Endodermal cell (in vitro differentiated cells): ENCODE results near the gene NPSR1. TPM values are rescaled to one million over a fixed set of nuclear protein-coding genes. Genes with fewer than 3 reads are reported as not detected.

Source experiments
- DNase-seq: peaks from one replicate; pipeline ENCODE4 v3.0.0-alpha.2; 2017
- H3K27ac ChIP-seq: 2 replicates; pipeline ENCODE4 v1.5.1; 2013; ENCODE audit warnings: mild to moderate bottlenecking, low read depth, low read length, moderate library complexity
- H3K27me3 ChIP-seq: 2 replicates; pipeline ENCODE4 v1.6.1; 2013; ENCODE audit warnings: mild to moderate bottlenecking, low read length, moderate library complexity; ENCODE audit not compliant: insufficient read depth, control insufficient read depth, poor library complexity, severe bottlenecking
- H3K36me3 ChIP-seq: 2 replicates; pipeline ENCODE4 v1.7.0; 2013; ENCODE audit warnings: mild to moderate bottlenecking, low read length, moderate library complexity; ENCODE audit not compliant: control insufficient read depth, insufficient read depth
- H3K4me1 ChIP-seq: one replicate; pipeline ENCODE4 v1.7.0; 2013; ENCODE audit warnings: low read length; ENCODE audit not compliant: control insufficient read depth, insufficient read depth
- H3K4me3 ChIP-seq: 2 replicates; pipeline ENCODE4 v1.5.1; 2013; ENCODE audit warnings: mild to moderate bottlenecking, low read length, moderate library complexity
- H3K9ac ChIP-seq: 2 replicates; pipeline ENCODE4 v1.6.1; 2013; ENCODE audit warnings: mild to moderate bottlenecking, low read length, moderate library complexity; ENCODE audit not compliant: poor library complexity, severe bottlenecking; ENCODE audit errors: extremely low read depth
- H3K9me3 ChIP-seq: 2 replicates; pipeline ENCODE4 v1.6.1; 2013; ENCODE audit warnings: mild to moderate bottlenecking, low read length, moderate library complexity; ENCODE audit not compliant: control insufficient read depth
- H3K27ac Mint-ChIP-seq: 2 replicates; pipeline ENCODE4 v1.8.0; 2020; ENCODE audit warnings: mixed read lengths
- H3K27me3 Mint-ChIP-seq: 2 replicates; pipeline ENCODE4 v1.8.0; 2021; ENCODE audit warnings: mild to moderate bottlenecking, mixed read lengths; ENCODE audit not compliant: insufficient read depth
- H3K36me3 Mint-ChIP-seq: 2 replicates; pipeline ENCODE4 v1.8.0; 2020; ENCODE audit warnings: low read depth, mixed read lengths
- H3K4me1 Mint-ChIP-seq: 2 replicates; pipeline ENCODE4 v1.8.0; 2020; ENCODE audit warnings: mixed read lengths
- H3K4me3 Mint-ChIP-seq: 2 replicates; pipeline ENCODE4 v1.8.0; 2020; ENCODE audit warnings: mild to moderate bottlenecking, moderate library complexity, mixed read lengths
- H3K9me3 Mint-ChIP-seq: 2 replicates; pipeline ENCODE4 v1.8.0; 2020; ENCODE audit warnings: mild to moderate bottlenecking, mixed read lengths
- WGBS, 2 experiments: methylation state at CpG; one replicate each; pipeline versions ENCODE4 v1.1.5 to v1.1.7; 2013; ENCODE audit warnings: missing lambda C conversion rate in 2 of 2, mixed read lengths in 1 of 2; ENCODE audit not compliant: insufficient coverage in 1 of 2, insufficient read length in 1 of 2; 5-methylcytosine and 5-hydroxymethylcytosine counted together
- total RNA-seq, 2 donors: library from RNA; stranded (reverse); fragmentation: NEBNext Ultra II Directional in 1 of 2; extraction: Animal tissue kit (Norgen Biotek cat#: 25700) in 1 of 2; gene quantifications; 2 replicates in 1 of 2; 3 replicates in 1 of 2; pipeline ENCODE4 v1.2.1, GENCODE V29; 2021
- TF ChIP-seq, protein P1 (sequence below): fragments of 200-600 bp; sonication (generic); conservative IDR thresholded peaks from 2 replicates; pipeline ENCODE4 v1.5.0; 2021; ENCODE audit warnings: antibody characterized with exemption, mild to moderate bottlenecking

NPSR1 gene
- total RNA-seq, 2 donors from 2014 or later, result not detected

DNA sequence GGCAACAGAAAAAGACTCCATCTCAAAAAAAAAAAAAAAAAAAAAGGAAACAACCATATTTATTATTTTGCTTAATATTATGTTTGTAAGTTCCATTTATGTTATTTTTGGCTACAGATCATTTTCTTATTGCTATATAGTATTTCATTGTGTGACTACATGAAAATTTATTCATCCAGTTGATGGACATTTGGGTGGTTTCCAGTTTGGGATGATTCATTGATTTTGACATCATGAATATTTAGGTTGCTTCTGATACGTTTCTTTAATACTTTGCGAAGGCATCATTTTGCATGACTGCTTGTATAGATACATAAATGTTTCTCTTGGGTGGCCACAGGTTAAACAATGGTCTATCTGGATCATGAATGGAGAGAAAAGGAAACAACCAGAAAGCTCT, 2.0 kb upstream of the NPSR1 start:
- peaks cover 23% of the 10 kb centered on the region for H3K4me1 Mint-ChIP-seq
- no peaks in the 10 kb centered on the region for H3K36me3 Mint-ChIP-seq

DNA sequence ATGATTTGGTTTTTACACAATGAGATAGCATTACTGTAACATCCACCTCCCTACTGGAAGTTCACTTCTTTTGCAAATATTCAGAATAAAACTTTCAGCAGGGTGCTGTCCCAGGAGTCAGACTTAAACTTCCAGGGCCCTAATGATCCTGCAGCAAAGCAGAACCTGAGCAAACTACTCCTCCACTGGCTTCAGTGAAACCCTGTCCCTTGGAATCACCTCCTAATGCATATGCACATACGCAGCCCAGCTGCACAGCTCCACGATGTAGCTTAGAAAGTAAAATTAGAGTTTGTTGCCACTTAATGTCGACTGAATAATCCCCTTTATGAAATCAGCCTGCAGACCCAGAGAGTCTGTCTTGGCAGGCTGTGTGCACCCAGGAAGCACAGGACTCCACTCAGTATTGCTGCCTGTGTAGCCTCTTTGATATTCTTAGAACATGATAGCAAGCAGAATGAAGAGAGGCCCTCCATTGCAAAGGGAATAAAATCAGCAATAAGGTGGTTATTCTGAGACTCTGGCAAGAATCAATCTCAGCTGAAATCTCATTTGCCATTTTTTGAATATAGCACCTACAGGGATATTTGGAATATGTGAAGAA, 1.6 kb downstream of the NPSR1 start:
- no peak overlapping the region for H3K27ac ChIP-seq
- no peaks in the 10 kb centered on the region for H3K27me3 Mint-ChIP-seq
- TF ChIP-seq, protein P1, sequence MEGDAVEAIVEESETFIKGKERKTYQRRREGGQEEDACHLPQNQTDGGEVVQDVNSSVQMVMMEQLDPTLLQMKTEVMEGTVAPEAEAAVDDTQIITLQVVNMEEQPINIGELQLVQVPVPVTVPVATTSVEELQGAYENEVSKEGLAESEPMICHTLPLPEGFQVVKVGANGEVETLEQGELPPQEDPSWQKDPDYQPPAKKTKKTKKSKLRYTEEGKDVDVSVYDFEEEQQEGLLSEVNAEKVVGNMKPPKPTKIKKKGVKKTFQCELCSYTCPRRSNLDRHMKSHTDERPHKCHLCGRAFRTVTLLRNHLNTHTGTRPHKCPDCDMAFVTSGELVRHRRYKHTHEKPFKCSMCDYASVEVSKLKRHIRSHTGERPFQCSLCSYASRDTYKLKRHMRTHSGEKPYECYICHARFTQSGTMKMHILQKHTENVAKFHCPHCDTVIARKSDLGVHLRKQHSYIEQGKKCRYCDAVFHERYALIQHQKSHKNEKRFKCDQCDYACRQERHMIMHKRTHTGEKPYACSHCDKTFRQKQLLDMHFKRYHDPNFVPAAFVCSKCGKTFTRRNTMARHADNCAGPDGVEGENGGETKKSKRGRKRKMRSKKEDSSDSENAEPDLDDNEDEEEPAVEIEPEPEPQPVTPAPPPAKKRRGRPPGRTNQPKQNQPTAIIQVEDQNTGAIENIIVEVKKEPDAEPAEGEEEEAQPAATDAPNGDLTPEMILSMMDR, result no peak
- no peaks in the 10 kb centered on the region for H3K36me3 ChIP-seq
- H3K4me1 Mint-ChIP-seq, result peaks cover 11% of the 10 kb centered on the region
- no peaks in the 10 kb centered on the region for H3K4me1 ChIP-seq
- no peak overlapping the region for H3K9ac ChIP-seq
- no peaks in the 10 kb centered on the region for H3K9me3 ChIP-seq
- no peak overlapping the region for H3K27ac Mint-ChIP-seq
- H3K4me3 ChIP-seq, result no peak overlapping the region
- H3K27me3 ChIP-seq, result no peaks in the 10 kb centered on the region
- WGBS, 2 experiments, result 58% methylated on average over 3 of the region's 3 CpGs; no CpG with 5 or more reads in 1 of the 2 experiments
- no peak overlapping the region for H3K4me3 Mint-ChIP-seq
- H3K36me3 Mint-ChIP-seq, result no peaks in the 10 kb centered on the region
- DNase-seq, result no peak
- H3K9me3 Mint-ChIP-seq, result no peaks in the 10 kb centered on the region

More for the DNA sequence above, 2.0 kb upstream of the NPSR1 start:
- no peak for DNase-seq
- no peak overlapping the region for H3K4me3 Mint-ChIP-seq
- H3K27me3 ChIP-seq, result no peaks in the 10 kb centered on the region
- H3K9me3 ChIP-seq, result no peaks in the 10 kb centered on the region
- H3K9ac ChIP-seq, result no peak overlapping the region
- no peaks in the 10 kb centered on the region for H3K36me3 ChIP-seq
- no peak overlapping the region for H3K27ac ChIP-seq
- H3K9me3 Mint-ChIP-seq, result no peaks in the 10 kb centered on the region
- H3K4me1 ChIP-seq, result no peaks in the 10 kb centered on the region
- 88 to 100% methylated on average over 2 of the region's 2 CpGs for WGBS, 2 experiments
- H3K27ac Mint-ChIP-seq, result no peak overlapping the region
- no peak overlapping the region for H3K4me3 ChIP-seq
- TF ChIP-seq, protein P1, result no peak
- H3K27me3 Mint-ChIP-seq, result no peaks in the 10 kb centered on the region

DNA sequence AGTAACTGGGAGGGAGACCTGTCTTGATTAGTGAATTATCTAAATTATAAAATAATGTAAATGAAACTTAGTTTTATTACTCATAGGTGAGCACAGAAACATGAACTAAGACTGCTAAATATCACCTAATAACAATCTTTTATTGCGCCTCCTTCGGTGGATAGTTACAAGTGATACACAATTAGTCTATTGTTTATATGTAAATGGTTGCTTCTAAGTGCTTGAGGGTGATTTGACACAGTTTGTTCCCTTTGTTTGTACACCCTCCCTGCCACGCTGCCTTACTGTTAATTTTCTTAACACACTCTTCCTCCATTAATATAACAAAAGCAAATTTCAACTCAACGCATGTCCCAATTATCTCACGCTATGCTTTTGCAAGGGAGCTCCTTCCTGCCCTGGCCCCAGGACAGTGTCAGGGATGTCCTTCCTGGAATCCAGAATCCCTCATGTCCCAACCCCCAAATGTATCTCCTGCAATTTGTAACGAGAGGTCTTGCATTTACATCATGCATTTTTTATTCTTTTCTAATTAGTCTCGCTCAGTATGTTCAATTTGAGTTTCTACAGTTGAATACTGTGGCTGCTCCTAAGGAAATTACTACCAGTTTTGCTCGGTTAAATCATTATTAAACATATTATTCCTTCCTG, 4.2 kb downstream of the NPSR1 start:
- no peaks in the 10 kb centered on the region for H3K27me3 ChIP-seq
- H3K9me3 ChIP-seq, result no peaks in the 10 kb centered on the region
- no peak overlapping the region for H3K27ac ChIP-seq
- no peak for DNase-seq
- H3K9me3 Mint-ChIP-seq, result no peaks in the 10 kb centered on the region
- no peak overlapping the region for H3K27ac Mint-ChIP-seq
- 68 to 89% methylated on average over 6 to 8 of the region's 8 CpGs for WGBS, 2 experiments
- H3K4me1 Mint-ChIP-seq, result peaks cover 11% of the 10 kb centered on the region
- no peak overlapping the region for H3K4me3 ChIP-seq
- H3K27me3 Mint-ChIP-seq, result no peaks in the 10 kb centered on the region
- H3K4me1 ChIP-seq, result no peaks in the 10 kb centered on the region
- H3K36me3 Mint-ChIP-seq, result no peaks in the 10 kb centered on the region
- H3K9ac ChIP-seq, result no peak overlapping the region
- H3K36me3 ChIP-seq, result no peaks in the 10 kb centered on the region
- H3K4me3 Mint-ChIP-seq, result no peak overlapping the region
- TF ChIP-seq, protein P1, result no peak
